GM21381 (cell line): ENCODE data around the gene COX10.
"Not testable (repeated sequence)": the region's sequence is repeated elsewhere in the genome, so short reads cannot be mapped to it uniquely, and the experiment has no call there.

Experiments
- ATAC-seq: cut with Tn5 transposase; IDR thresholded peaks from one replicate; pipeline ENCODE4 v1.9.1; 2021; ENCODE audit warnings: mild to moderate bottlenecking, moderate library complexity; ENCODE audit not compliant: unreplicated experiment

COX10 gene

DNA sequence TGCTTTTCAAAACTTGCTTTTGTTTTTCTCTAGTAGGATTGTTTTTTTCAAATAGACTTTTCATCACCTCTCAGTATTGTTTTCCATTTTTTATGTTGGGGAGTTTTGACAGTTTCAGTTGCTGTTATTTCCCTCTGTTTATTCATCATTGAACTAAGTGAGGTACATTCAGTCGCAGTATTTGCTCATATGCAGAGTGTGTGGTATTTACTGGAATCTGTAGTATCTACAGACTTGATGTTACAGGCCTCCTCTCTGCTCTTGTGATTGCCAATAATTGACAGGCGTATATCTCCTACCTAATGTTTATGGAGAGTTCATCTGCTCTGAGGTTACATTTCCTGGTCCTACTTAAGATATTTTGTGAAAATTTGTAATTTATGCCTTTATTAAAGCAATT is 49.6 kb downstream of the COX10 start:
- ATAC-seq, result no peak

DNA sequence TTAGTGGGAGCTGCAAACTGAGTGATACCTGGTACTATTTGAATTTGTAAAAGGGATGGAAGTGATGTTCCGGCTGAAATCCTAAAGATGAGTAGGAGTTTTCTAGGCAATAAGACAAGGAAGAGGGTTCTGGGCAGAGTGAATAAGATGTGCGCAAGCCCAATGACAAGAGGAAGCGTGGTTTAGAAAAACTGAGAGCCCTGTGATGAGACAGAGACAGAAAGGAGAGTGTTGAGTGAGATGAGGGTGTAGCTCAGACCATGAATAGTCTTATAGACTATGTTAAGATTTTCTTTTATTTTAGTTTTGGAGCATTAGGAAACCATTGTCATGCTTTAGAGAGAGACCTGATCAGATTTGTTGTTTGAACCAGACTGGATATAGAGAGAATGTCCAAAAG is 50.2 kb downstream of the COX10 start:
- no peak for ATAC-seq

- no peak for ATAC-seq
Measured at GRCh38 chr17:14121952-14122351, 52.6 kb downstream of the COX10 start.

DNA sequence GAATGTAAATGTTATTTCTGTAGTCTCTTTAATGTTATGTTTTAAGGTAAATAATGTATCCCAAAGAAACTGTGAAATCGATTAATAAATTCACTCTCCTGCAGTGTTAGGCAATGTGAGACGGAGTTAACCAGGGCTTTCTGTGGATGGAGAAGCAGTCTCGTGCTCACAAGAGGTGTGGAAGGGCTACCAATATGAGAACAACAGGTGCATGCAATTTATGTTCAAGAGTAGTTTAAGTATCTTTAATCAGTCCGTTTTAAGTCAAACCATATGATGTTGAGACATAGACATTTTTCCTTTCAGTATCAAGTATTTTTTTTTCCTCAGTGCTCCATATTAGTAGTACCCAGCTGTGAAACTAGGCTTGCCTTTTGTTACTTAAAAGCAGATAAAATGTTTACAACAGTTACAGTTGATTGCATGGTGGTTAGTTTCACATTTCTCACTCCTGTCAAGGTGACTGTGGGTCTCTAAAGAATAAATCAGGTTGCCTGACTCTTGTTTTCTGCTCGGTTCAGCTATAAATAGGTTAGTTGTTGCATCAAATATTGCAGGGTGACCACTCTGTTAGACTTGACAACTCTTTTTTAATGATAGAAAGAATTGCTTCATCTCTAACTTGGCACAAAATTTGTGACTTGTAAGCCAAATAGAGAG is 54.4 kb downstream of the COX10 start:
- ATAC-seq, result no peak

GRCh38 chr17:14124854-14125253 is 55.5 kb downstream of the COX10 start:
- ATAC-seq, result no peak

- no peak for ATAC-seq
Measured at GRCh38 chr17:14125518-14126137, 56.3 kb downstream of the COX10 start.

DNA sequence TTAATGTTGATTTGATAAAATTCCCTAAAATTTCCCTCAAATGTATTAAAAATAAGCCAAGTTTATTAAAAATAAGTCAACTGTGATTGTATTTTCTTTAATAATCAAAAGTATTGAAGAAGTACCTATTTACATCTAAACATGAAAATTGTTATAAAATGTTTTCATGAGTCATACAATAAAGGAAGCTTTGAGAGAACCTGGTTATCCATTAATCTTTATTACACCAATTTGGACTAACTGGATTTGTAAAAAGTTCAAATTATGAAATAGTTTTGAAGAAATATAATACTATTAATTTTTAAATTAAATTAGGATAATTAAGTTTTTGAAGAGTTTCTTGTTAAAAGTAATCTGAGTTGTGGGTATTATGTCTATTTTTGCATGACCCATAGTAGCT is 63.8 kb downstream of the COX10 start:
- no peak for ATAC-seq

GRCh38 chr17:14134456-14134855 is 65.2 kb downstream of the COX10 start:
- no peak for ATAC-seq

DNA sequence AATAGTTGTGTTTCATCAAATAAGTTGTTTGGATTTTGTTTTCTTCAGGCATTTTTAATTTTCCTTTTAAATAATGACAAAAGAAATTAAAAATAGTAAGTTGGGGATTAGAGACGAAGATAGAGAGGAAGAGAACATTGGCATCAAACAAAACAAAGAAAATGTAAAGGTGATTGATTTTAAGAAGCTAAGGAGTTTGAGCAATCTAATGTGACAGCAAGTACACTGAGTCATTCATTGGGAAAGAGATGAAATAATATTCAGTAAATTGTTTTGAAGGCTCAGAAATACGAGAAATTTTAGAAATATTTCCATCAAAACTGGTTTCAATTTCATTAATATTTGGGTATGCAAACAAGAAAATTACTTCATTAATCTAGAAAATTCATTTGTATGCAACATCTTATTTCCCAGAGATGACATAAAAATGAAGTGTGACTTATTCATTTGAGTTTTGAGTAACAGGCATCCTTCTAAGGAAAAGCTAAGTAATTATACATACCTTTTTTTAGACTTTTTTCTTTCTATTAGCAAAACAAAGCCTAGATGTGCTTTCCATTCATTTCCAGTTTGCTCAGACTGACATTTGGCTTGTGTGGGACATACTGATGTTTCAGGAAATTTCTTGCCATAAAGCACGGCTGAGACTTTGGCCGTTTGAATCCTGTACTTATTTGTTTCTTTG is 66.7 kb downstream of the COX10 start:
- no peak for ATAC-seq

GRCh38 chr17:14138649-14139048 is 69.3 kb downstream of the COX10 start:
- ATAC-seq, result no peak

- no peak for ATAC-seq
Measured at GRCh38 chr17:14143688-14144087, 74.4 kb downstream of the COX10 start.

DNA sequence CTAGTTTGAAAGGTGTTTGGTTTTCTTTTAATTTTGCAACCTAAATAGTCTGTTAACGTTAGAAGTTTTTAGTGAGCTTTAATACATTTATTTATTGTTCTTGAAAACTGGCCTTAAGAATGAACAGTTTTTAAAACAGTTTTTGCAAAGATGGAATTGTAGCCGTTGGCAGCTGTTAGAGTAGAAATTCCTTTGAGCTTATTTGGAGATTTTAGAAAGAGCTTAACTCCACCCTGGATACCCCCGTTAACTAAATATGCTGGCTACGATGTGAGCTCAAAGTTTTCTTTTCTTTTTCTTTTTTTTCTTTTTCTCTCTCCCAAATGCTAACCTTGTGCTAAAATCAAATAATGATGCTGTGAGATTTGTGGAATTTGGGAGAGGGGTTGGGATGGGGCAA is 75.2 kb downstream of the COX10 start:
- ATAC-seq, result no peak

DNA sequence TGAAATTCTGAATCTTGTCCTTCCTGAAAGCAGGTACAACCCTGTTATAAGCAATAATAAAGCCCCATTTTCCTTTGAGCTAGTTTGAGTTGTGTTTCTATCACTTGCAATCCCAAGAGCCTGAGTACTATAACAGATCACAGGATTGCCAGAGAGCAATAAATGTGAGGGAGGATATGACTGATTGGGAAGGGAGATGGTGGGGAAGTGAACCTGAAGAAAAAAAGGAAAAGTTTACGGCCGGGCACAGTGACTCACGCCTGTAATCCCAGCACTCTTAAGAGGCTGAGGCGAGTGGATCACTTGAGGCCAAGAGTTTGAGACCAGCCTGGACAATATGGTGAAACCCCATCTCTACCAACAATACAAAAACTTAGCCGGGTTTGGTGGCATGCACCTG is 80.4 kb downstream of the COX10 start:
- ATAC-seq, result no peak

DNA sequence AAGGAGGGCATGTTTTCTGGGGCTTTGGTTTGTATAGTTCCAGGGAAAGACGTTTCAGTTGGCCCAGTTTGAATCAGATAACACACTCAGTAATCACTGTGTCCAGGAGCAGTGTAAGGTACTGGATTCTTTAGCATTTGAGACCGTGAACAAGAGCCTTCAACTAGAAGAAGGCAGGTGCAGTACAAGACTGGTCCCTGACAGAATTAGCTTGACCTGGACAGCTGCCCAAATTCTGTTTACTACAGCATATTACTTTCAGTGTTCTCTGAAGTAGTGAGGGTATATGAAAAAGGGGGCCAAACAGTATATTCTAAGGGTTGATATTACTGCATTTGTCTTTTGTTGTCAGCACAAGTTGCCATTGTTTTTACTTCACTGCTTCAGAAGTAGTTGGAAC is 81.3 kb downstream of the COX10 start:
- no peak for ATAC-seq

DNA sequence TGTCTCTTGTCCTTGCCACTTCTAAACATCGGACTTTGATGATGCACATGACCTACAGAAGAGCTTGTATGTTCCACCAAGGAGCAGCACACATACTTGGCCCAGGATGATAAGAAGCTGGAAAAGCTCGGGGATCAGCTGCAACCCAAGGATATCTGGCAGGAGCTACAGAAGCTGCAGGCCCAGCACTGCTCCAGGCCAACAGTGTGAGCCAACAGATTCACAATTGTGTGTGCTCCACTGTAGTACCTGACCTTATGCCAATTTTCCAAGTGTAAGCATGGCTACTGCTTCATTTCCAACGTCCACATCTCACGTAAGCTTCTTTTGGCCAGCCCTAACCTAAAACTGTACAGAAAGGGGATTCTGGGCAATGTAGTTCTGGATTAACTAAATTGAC is 83.4 kb downstream of the COX10 start:
- no peak for ATAC-seq

- ATAC-seq, result no peak
Measured at GRCh38 chr17:14153374-14153773, 84.1 kb downstream of the COX10 start.

GRCh38 chr17:14156689-14157088 is 87.4 kb downstream of the COX10 start:
- ATAC-seq, result no peak

DNA sequence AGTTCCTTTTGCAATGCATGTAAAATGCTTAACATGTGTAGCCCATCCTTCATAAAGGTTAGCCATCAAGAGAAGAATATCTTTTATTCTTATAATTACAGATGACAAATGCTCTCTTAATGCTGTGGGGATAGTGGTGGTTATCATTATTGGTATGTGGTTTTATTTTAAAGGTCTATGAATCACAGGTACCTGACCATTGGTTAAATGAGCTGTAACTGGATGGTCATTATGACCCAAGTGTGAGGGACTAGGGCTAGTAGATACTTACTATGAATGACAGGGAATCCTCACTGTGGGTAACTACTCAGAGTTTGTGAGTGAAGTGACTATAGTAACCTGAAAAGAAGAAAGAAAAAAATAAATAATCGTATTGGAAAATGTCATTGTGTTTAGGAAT is 88.5 kb downstream of the COX10 start:
- no peak for ATAC-seq

GRCh38 chr17:14158707-14159106 is 89.4 kb downstream of the COX10 start:
- ATAC-seq, result no peak

GRCh38 chr17:14161419-14161818 is 92.1 kb downstream of the COX10 start:
- ATAC-seq, result no peak

- no peak for ATAC-seq
Measured at GRCh38 chr17:14165616-14166015, 96.3 kb downstream of the COX10 start.

DNA sequence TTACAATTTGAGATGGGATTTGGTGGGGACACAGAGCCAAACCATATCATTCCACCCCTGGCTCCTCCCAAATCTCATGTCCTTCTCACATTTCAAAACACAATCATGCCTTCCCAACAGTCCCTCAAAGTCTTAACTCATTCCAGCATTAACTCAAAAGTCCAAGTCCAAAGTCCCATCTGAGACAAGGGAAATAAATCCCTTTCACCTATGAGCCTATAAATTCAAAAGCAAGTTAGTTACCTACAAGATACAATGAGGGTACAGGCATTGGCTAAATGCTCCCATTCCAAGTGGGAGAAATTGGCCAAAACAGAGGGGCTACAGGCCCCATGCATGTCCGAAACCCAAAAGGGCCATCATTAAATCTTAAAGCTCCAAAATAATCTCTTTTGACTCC is 98.5 kb downstream of the COX10 start:
- not testable (repeated sequence) for ATAC-seq
